Smooth muscle cell (in vitro differentiated cells): Measurements from ENCODE around the gene OPTN. TPM values are rescaled to one million over a fixed set of nuclear protein-coding genes. Genes with fewer than 3 reads are reported as not detected.
"Not testable (repeated sequence)": the region's sequence is repeated elsewhere in the genome, so short reads cannot be mapped to it uniquely, and the experiment has no call there.

Source experiments
- DNase-seq: peaks from one replicate; lab custom pipeline; 2025; ENCODE audit not compliant: unreplicated experiment; lab: John Stamatoyannopoulos, UW
- H2AFZ ChIP-seq: fragments of 200-600 bp; sonication (generic); 2 replicates; pipeline ENCODE4 v1.6.0; 2016; ENCODE audit warnings: antibody characterized with exemption, low read depth, mild to moderate bottlenecking
- H3F3A ChIP-seq: fragments of 200-600 bp; sonication (generic); 2 replicates; pipeline ENCODE4 v1.6.0; 2017; ENCODE audit warnings: antibody characterized with exemption, low read depth
- H3K27ac ChIP-seq: fragments of 200-600 bp; sonication (generic); 2 replicates; pipeline ENCODE4 v1.5.1; 2016; ENCODE audit warnings: low read depth, mild to moderate bottlenecking
- H3K27me3 ChIP-seq: fragments of 200-600 bp; sonication (generic); 2 replicates; pipeline ENCODE4 v1.6.1; 2016; ENCODE audit warnings: low read depth, mild to moderate bottlenecking
- H3K36me3 ChIP-seq: fragments of 200-600 bp; sonication (generic); 2 replicates; pipeline ENCODE4 v1.5.1; 2016; ENCODE audit warnings: low read depth
- H3K4me1 ChIP-seq: fragments of 200-600 bp; sonication (generic); 2 replicates; pipeline ENCODE4 v1.5.1; 2016; ENCODE audit warnings: low read depth
- H3K4me2 ChIP-seq: fragments of 200-600 bp; sonication (generic); 2 replicates; pipeline ENCODE4 v1.6.0; 2016; ENCODE audit warnings: mild to moderate bottlenecking
- H3K4me3 ChIP-seq: fragments of 200-600 bp; sonication (generic); 2 replicates; pipeline ENCODE4 v1.5.1; 2016; ENCODE audit warnings: mild to moderate bottlenecking
- H3K79me2 ChIP-seq: fragments of 200-600 bp; sonication (generic); 2 replicates; pipeline ENCODE4 v1.6.0; 2016; ENCODE audit warnings: low read depth, mild to moderate bottlenecking
- H3K9ac ChIP-seq: fragments of 200-600 bp; sonication (generic); 2 replicates; pipeline ENCODE4 v1.6.0; 2016; ENCODE audit warnings: low read depth
- H3K9me3 ChIP-seq: fragments of 200-600 bp; sonication (generic); replicated peaks from 2 replicates; pipeline ENCODE4 v1.5.1; 2016; ENCODE audit warnings: low read depth
- H4K20me1 ChIP-seq: fragments of 200-600 bp; sonication (generic); 2 replicates; pipeline ENCODE4 v1.6.0; 2016; ENCODE audit warnings: low read depth
- CTCF ChIP-seq: fragments of 200-600 bp; sonication (generic); IDR thresholded peaks from 2 replicates; pipeline ENCODE4 v1.5.1; 2017; ENCODE audit warnings: borderline replicate concordance, mild to moderate bottlenecking, antibody characterized with exemption; ENCODE audit not compliant: insufficient read depth, poor library complexity, severe bottlenecking
- WGBS: methylation state at CpG from one replicate; pipeline ENCODE4 v1.1.7; 2016; ENCODE audit warnings: low lambda C conversion rate; 5-methylcytosine and 5-hydroxymethylcytosine counted together
- polyA plus RNA-seq: library from polyadenylated mRNA; unstranded; fragments of >200 nt; fragmentation: Nextera tagmentation; extraction: Ambion mirVana; gene quantifications from 2 replicates; pipeline ENCODE4 v1.2.1, GENCODE V29; 2016
- total RNA-seq: library from RNA; depleted of rRNA; stranded (reverse); fragments of >200 nt; gene quantifications from 2 replicates; pipeline ENCODE4 v1.2.3, GENCODE V29; 2014

OPTN gene
- total RNA-seq (43.0 and 43.7 TPM in 2 replicates), polyA plus RNA-seq (83.0 and 107 TPM in 2 replicates)

- peaks cover 13% of the 10 kb centered on the region for H3K4me1 ChIP-seq
- WGBS: under 1% methylated on average over 38 of the region's 54 CpGs
- H3K4me2 ChIP-seq: peak within 1 kb of the TSS; percentile 93
- peak; percentile 66 for TF ChIP-seq CTCF
- peak within 1 kb of the TSS; percentile 86 for H2AFZ ChIP-seq
- no peaks in the 10 kb centered on the region for H3K27me3 ChIP-seq
- peak within 1 kb of the TSS; percentile 91 for H3K4me3 ChIP-seq
- H3K9ac ChIP-seq: peak within 1 kb of the TSS; percentile 97
- no peaks in the 10 kb centered on the region for H3K9me3 ChIP-seq
- peak within 1 kb of the TSS; percentile 87 for H3K27ac ChIP-seq
- peaks cover 31% of the 10 kb centered on the region for H3K79me2 ChIP-seq
- no peaks in the 10 kb centered on the region for H3F3A ChIP-seq
- peaks cover 24% of the 10 kb centered on the region for H4K20me1 ChIP-seq
- peak; percentile 73 for DNase-seq
- no peaks in the 10 kb centered on the region for H3K36me3 ChIP-seq
Observed at GRCh38 chr10:13099666-13100348, at the start of gene OPTN. Gene OPTN (plus strand): TSS chr10:13100163. CDS start chr10:13109123, 8,960 bp downstream.

- H3K27ac ChIP-seq: no peak overlapping the region
- H3K4me1 ChIP-seq: peaks cover 8% of the 10 kb centered on the region
- no peak overlapping the region for H2AFZ ChIP-seq
- WGBS: 72% methylated on average over 7 of the region's 7 CpGs
- no peak overlapping the region for H3K4me2 ChIP-seq
- H3K9me3 ChIP-seq: no peaks in the 10 kb centered on the region
- TF ChIP-seq CTCF: no peak
- H3K4me3 ChIP-seq: no peak overlapping the region
- no peaks in the 10 kb centered on the region for H3F3A ChIP-seq
- no peaks in the 10 kb centered on the region for H3K79me2 ChIP-seq
- no peak for DNase-seq
- no peaks in the 10 kb centered on the region for H3K36me3 ChIP-seq
- H3K9ac ChIP-seq: no peak overlapping the region
- H3K27me3 ChIP-seq: no peaks in the 10 kb centered on the region
- H4K20me1 ChIP-seq: no peaks in the 10 kb centered on the region
Observed at GRCh38 chr10:13051126-13051694, 48.8 kb upstream of the OPTN start.

GRCh38 chr10:13053208-13053607, 46.8 kb upstream of the OPTN start:
- H2AFZ ChIP-seq, H4K20me1 ChIP-seq, H3F3A ChIP-seq, H3K27me3 ChIP-seq, DNase-seq, H3K9me3 ChIP-seq, H3K4me1 ChIP-seq, H3K27ac ChIP-seq, H3K36me3 ChIP-seq, H3K9ac ChIP-seq, H3K4me2 ChIP-seq, H3K79me2 ChIP-seq, H3K4me3 ChIP-seq: not testable (repeated sequence)
- 94% methylated on average over 1 of the region's 1 CpG for WGBS

GRCh38 chr10:13053794-13054462, 46.0 kb upstream of the OPTN start:
- Histone ChIP-seq H3K36me3 (no peaks in the 10 kb centered on the region), H3K27me3 (no peaks in the 10 kb centered on the region), H3K9ac (no peak overlapping the region), H4K20me1 (no peaks in the 10 kb centered on the region), H3K4me1 (peaks cover 8% of the 10 kb centered on the region), H2AFZ (no peak overlapping the region), H3K27ac (no peak overlapping the region), H3K9me3 (no peaks in the 10 kb centered on the region), H3F3A (no peaks in the 10 kb centered on the region), H3K4me3 (no peak overlapping the region), H3K4me2 (no peak overlapping the region), H3K79me2 (no peaks in the 10 kb centered on the region)
- no peak for DNase-seq
- no peak for TF ChIP-seq CTCF
- 93% methylated on average over 7 of the region's 7 CpGs for WGBS
